Omental fat pad (tissue), 4 donors: Measurements from ENCODE around the gene RAD23B. TPM values are rescaled to one million over a fixed set of nuclear protein-coding genes. Genes with fewer than 3 reads are reported as not detected.

Experiments used
- ATAC-seq: fragments of 150-250 bp; one replicate; pipeline ENCODE4 v1.9.1; 2016; ENCODE audit warnings: mild to moderate bottlenecking, moderate library complexity; ENCODE audit not compliant: low FRiP score
- DNase-seq: peaks from one replicate; pipeline ENCODE4 v3.0.0-alpha.2; 2019; ENCODE audit warnings: low spot score
- CTCF ChIP-seq, 3 donors: fragments of 450-650 bp; IDR thresholded peaks; one replicate each; pipeline ENCODE4 v1.5.1; 2016 to 2017; ENCODE audit warnings: antibody characterized with exemption in 3 of 3, mild to moderate bottlenecking in 3 of 3, moderate library complexity in 2 of 3
- total RNA-seq, 4 donors: library from RNA; depleted of rRNA; stranded (reverse); fragments of >200 nt; gene quantifications; one replicate each; pipeline ENCODE4 v1.1.0, GENCODE V29; 2016

RAD23B gene
- total RNA-seq, 4 donors from 2014 or later: 70.3 to 123 (median 101) TPM

- TF ChIP-seq CTCF (IDR thresholded peaks at IDR 0.05): no peak
- ATAC-seq: no peak
- no peak for DNase-seq
These were observed 84.8 kb downstream of the RAD23B start for GRCh38 chr9:107367727-107368502.

GRCh38 chr9:107368696-107369095 lies 85.6 kb downstream of the RAD23B start:
- DNase-seq (no peak), ATAC-seq (no peak)
- TF ChIP-seq CTCF (IDR thresholded peaks at IDR 0.05): no peak

GRCh38 chr9:107373809-107374208 lies 90.7 kb downstream of the RAD23B start:
- DNase-seq: no peak
- no peak for TF ChIP-seq CTCF (IDR thresholded peaks at IDR 0.05)
- ATAC-seq: no peak

GRCh38 chr9:107375001-107375400 lies 91.9 kb downstream of the RAD23B start:
- TF ChIP-seq CTCF (IDR thresholded peaks at IDR 0.05): no peak
- ATAC-seq: no peak
- no peak for DNase-seq

- DNase-seq (no peak), ATAC-seq (peak; percentile 63)
- no peak for TF ChIP-seq CTCF (IDR thresholded peaks at IDR 0.05)
These were observed 92.7 kb downstream of the RAD23B start for GRCh38 chr9:107375651-107376369.

GRCh38 chr9:107378006-107378405 lies 94.9 kb downstream of the RAD23B start:
- DNase-seq (no peak), ATAC-seq (no peak)
- TF ChIP-seq CTCF (IDR thresholded peaks at IDR 0.05): no peak

Other genes with a start within 250 kb of the RAD23B start
- 100 to 1,000 TPM; 175 to 352 (median 244) TPM for gene KLF4, start 206.5 kb downstream of the RAD23B start, total RNA-seq